Fibroblast of lung (primary cell): Measurements from ENCODE around the gene COL6A6. TPM values are rescaled to one million over a fixed set of nuclear protein-coding genes. Genes with fewer than 3 reads are reported as not detected.

Experiments
- DNase-seq, 2 donors: peaks; one replicate each; pipeline versions ENCODE4 v3.0.0 to v3.0.0-alpha.2; 2010; ENCODE audit warnings: low read depth in 2 of 2
- H2AFZ ChIP-seq: 2 replicates; pipeline ENCODE4 v1.5.1; 2012; ENCODE audit warnings: low read length, control low read depth, inconsistent platforms
- H3K27ac ChIP-seq: 2 replicates; pipeline ENCODE4 v1.5.1; 2011; ENCODE audit warnings: low read length, control low read depth; ENCODE audit not compliant: insufficient read depth
- H3K27me3 ChIP-seq: 2 replicates; pipeline ENCODE4 v1.5.1; 2011; ENCODE audit warnings: mild to moderate bottlenecking, low read length; ENCODE audit not compliant: control insufficient read depth, insufficient read depth
- H3K36me3 ChIP-seq: 2 replicates; pipeline ENCODE4 v1.5.1; 2011; ENCODE audit warnings: low read length; ENCODE audit not compliant: control insufficient read depth, insufficient read depth
- H3K4me1 ChIP-seq: 2 replicates; pipeline ENCODE4 v1.5.1; 2011; ENCODE audit warnings: low read length; ENCODE audit not compliant: control insufficient read depth, insufficient read depth; ENCODE audit errors: extremely low read depth
- H3K4me2 ChIP-seq: 2 replicates; pipeline ENCODE4 v1.5.1; 2011; ENCODE audit warnings: low read length, control low read depth; ENCODE audit not compliant: insufficient read depth; ENCODE audit errors: extremely low read depth
- H3K4me3 ChIP-seq, 4 experiments: fragments of 200-600 bp in 1 of 4; sonication (generic) in 1 of 4; replicated peaks in 1 of 4; 2 replicates each; pipeline ENCODE4 v1.5.1; 2011 to 2016; ENCODE audit warnings: low read length in 4 of 4, low read depth in 3 of 4, mild to moderate bottlenecking in 3 of 4, control low read depth in 2 of 4, inconsistent platforms in 1 of 4, mixed read lengths in 1 of 4; ENCODE audit not compliant: insufficient read depth in 1 of 4; ENCODE audit errors: control extremely low read depth in 1 of 4
- H3K79me2 ChIP-seq: 2 replicates; pipeline ENCODE4 v1.5.1; 2012; ENCODE audit warnings: mild to moderate bottlenecking, low read length, inconsistent platforms; ENCODE audit not compliant: control insufficient read depth, insufficient read depth
- H3K9ac ChIP-seq: 2 replicates; pipeline ENCODE4 v1.5.1; 2011; ENCODE audit warnings: mild to moderate bottlenecking, low read length, control low read depth; ENCODE audit not compliant: insufficient read depth
- H3K9me3 ChIP-seq: 2 replicates; pipeline ENCODE4 v1.5.1; 2012; ENCODE audit warnings: low read depth, low read length; ENCODE audit not compliant: control insufficient read depth, insufficient read depth
- H4K20me1 ChIP-seq: 2 replicates; pipeline ENCODE4 v1.5.1; 2011; ENCODE audit warnings: low read length; ENCODE audit not compliant: control insufficient read depth, insufficient read depth; ENCODE audit errors: extremely low read depth
- EZH2 ChIP-seq: IDR thresholded peaks from 2 replicates; pipeline ENCODE4 v1.5.1; 2012; ENCODE audit warnings: low read length, control low read depth, mild to moderate bottlenecking; ENCODE audit errors: missing control alignments
- polyA plus RNA-seq, 2 donors: library from polyadenylated mRNA; depleted of rRNA in 1 of 2; stranded (reverse) in 1 of 2; unstranded in 1 of 2; fragments of >200 nt; gene quantifications; 2 replicates each; pipeline ENCODE4 v1.2.1, GENCODE V29; 2011 to 2012; ENCODE audit warnings: missing spikeins in 1 of 2
- total RNA-seq: library from RNA; depleted of rRNA; stranded (reverse); fragments of >200 nt; gene quantifications from 2 replicates; pipeline ENCODE4 v1.2.1, GENCODE V29; 2014
- TF ChIP-seq, protein P1 (sequence below), 2 donors: IDR thresholded peaks in 1 of 2; conservative IDR thresholded peaks in 1 of 2; 1 replicate in 1 of 2; 2 replicates in 1 of 2; pipeline ENCODE4 v1.5.1; 2011 to 2012; ENCODE audit warnings: low read length in 2 of 2, control low read depth in 1 of 2, inconsistent platforms in 1 of 2, low read depth in 1 of 2, mild to moderate bottlenecking in 1 of 2

Gene COL6A6
- total and polyA plus RNA-seq, 2 donors (not counting 1 experiment from before 2014, with no cell fraction given), result 0.15 to 0.83 TPM

DNA sequence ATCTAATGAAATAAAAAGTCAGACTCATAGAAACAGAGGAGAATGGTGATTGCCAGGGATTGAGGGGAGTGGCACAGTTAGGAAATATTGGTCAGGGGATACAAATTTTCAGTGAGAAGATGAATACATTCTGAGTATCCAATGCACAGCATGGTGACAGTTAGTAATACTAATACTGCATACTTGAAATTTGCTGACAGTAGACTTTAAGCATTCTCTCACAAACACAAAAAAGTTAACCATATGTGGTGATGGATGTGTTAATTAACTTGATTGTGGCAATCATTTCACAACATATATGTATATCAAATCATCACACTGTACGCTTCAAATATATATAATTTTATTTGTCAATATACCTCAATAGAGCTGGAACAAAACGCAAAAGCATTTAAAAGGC lies 9.2 kb upstream of the COL6A6 start:
- no peak for DNase-seq
- H3K36me3 ChIP-seq, result no peaks in the 10 kb centered on the region
- no peaks in the 10 kb centered on the region for H3K27me3 ChIP-seq
- H3K4me3 ChIP-seq, result no peak overlapping the region
- no peaks in the 10 kb centered on the region for H3K79me2 ChIP-seq
- H4K20me1 ChIP-seq, result no peaks in the 10 kb centered on the region
- no peak overlapping the region for H2AFZ ChIP-seq
- H3K4me2 ChIP-seq, result no peak overlapping the region
- no peak overlapping the region for H3K9ac ChIP-seq
- H3K9me3 ChIP-seq, result no peaks in the 10 kb centered on the region
- TF ChIP-seq, protein P1, sequence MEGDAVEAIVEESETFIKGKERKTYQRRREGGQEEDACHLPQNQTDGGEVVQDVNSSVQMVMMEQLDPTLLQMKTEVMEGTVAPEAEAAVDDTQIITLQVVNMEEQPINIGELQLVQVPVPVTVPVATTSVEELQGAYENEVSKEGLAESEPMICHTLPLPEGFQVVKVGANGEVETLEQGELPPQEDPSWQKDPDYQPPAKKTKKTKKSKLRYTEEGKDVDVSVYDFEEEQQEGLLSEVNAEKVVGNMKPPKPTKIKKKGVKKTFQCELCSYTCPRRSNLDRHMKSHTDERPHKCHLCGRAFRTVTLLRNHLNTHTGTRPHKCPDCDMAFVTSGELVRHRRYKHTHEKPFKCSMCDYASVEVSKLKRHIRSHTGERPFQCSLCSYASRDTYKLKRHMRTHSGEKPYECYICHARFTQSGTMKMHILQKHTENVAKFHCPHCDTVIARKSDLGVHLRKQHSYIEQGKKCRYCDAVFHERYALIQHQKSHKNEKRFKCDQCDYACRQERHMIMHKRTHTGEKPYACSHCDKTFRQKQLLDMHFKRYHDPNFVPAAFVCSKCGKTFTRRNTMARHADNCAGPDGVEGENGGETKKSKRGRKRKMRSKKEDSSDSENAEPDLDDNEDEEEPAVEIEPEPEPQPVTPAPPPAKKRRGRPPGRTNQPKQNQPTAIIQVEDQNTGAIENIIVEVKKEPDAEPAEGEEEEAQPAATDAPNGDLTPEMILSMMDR (conservative IDR thresholded peaks at IDR 0.05 in 1 of 2, IDR thresholded peaks at IDR 0.05 in 1 of 2; ENCODE audit: low read depth in 1 of 2, low read length in 2 of 2), result no peak
- no peak for TF ChIP-seq EZH2
- H3K4me1 ChIP-seq, result no peaks in the 10 kb centered on the region
- H3K27ac ChIP-seq, result no peak overlapping the region

DNA sequence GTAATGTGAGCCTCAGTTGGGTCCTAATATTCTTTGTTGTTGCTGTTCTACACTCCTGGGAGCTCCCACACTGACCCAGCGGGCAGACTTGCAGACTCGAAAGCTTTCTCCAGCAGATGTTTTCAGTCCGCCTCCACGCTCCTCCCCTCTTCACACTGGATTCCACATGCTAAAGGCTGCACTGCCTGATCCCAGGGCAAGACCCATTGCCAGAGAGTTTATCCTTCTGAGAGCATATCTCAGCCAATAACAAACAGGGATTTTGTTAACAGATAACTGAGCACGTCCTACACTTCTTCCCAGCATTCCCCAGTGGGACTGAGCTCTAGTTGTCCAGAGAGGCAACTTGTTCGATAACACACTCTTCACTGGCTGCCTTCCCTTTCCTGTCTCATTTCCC lies 8.0 kb upstream of the COL6A6 start:
- Histone ChIP-seq H3K79me2 (no peaks in the 10 kb centered on the region), H3K4me2 (peak overlapping the region; percentile 29), H3K9me3 (no peaks in the 10 kb centered on the region), H3K4me1 (no peaks in the 10 kb centered on the region), H3K36me3 (no peaks in the 10 kb centered on the region), H2AFZ (peak overlapping the region; percentile 41), H3K4me3 (no peak overlapping the region), H3K27ac (no peak overlapping the region), H3K9ac (no peak overlapping the region), H4K20me1 (no peaks in the 10 kb centered on the region), H3K27me3 (no peaks in the 10 kb centered on the region)
- no peak for TF ChIP-seq EZH2
- TF ChIP-seq, protein P1 (conservative IDR thresholded peaks at IDR 0.05 in 1 of 2, IDR thresholded peaks at IDR 0.05 in 1 of 2; ENCODE audit: low read depth in 1 of 2, low read length in 2 of 2), result no peak
- peak in 1 of 2 donors; percentile 31 for DNase-seq

GRCh38 chr3:130514681-130515080 lies 2.3 kb upstream of the COL6A6 start:
- peak in 1 of 2 donors; percentile 1 for DNase-seq
- Histone ChIP-seq H3K9ac (no peak overlapping the region), H3K9me3 (no peaks in the 10 kb centered on the region), H3K27me3 (peaks cover 4% of the 10 kb centered on the region), H3K4me2 (no peak overlapping the region), H3K27ac (no peak overlapping the region), H4K20me1 (no peaks in the 10 kb centered on the region), H3K4me1 (no peaks in the 10 kb centered on the region), H2AFZ (no peak overlapping the region), H3K36me3 (no peaks in the 10 kb centered on the region), H3K4me3 (no peak overlapping the region), H3K79me2 (no peaks in the 10 kb centered on the region)
- TF ChIP-seq, protein P1 (conservative IDR thresholded peaks at IDR 0.05 in 1 of 2, IDR thresholded peaks at IDR 0.05 in 1 of 2; ENCODE audit: low read depth in 1 of 2, low read length in 2 of 2), result no peak
- no peak for TF ChIP-seq EZH2
